HepG2 (cell line): ENCODE data around the gene AS3MT. TPM values are rescaled to one million over a fixed set of nuclear protein-coding genes. Genes with fewer than 3 reads are reported as not detected.
A peak's percentile ranks its signal among the peaks of the same experiment; 100 is the strongest.

Source experiments
- ARID5B ChIP-seq: IDR thresholded peaks from 2 replicates; pipeline ENCODE4 v1.4.0; 2020; ENCODE audit warnings: mild to moderate bottlenecking, missing genetic modification reagents
- ARNTL ChIP-seq: sonication (generic); formaldehyde crosslinking; IDR thresholded peaks from 2 replicates; pipeline ENCODE4 v1.4.0; 2020; ENCODE audit warnings: mild to moderate bottlenecking, missing genetic modification reagents
- DNMT1 ChIP-seq: sonication (generic); formaldehyde crosslinking; IDR thresholded peaks from 2 replicates; pipeline ENCODE4 v1.5.1; 2020; ENCODE audit warnings: mild to moderate bottlenecking, missing genetic modification reagents
- ELF3 ChIP-seq: IDR thresholded peaks from 2 replicates; pipeline ENCODE4 v1.6.1; 2016; ENCODE audit warnings: missing genetic modification reagents, missing compliant biosample characterization
- NCOA1 ChIP-seq: sonication (generic); formaldehyde crosslinking; IDR thresholded peaks from 2 replicates; pipeline ENCODE4 v1.9.0; 2021; ENCODE audit warnings: missing genetic modification reagents
- REPIN1 ChIP-seq: sonication (generic); formaldehyde crosslinking; IDR thresholded peaks from 2 replicates; pipeline ENCODE4 v1.8.0; 2022; ENCODE audit warnings: missing genetic modification reagents, low read depth, mild to moderate bottlenecking, borderline replicate concordance
- SAP130 ChIP-seq: IDR thresholded peaks from 2 replicates; pipeline ENCODE4 v1.6.1; 2016; ENCODE audit warnings: low read depth
- SATB2 ChIP-seq: sonication (generic); formaldehyde crosslinking; IDR thresholded peaks from 2 replicates; pipeline ENCODE4 v1.5.0; 2020; ENCODE audit warnings: missing genetic modification reagents
- TGIF2 ChIP-seq: IDR thresholded peaks from 2 replicates; pipeline ENCODE4 v1.6.1; 2016; ENCODE audit warnings: control low read depth, missing compliant biosample characterization
- ZFY ChIP-seq: sonication (generic); formaldehyde crosslinking; IDR thresholded peaks from 2 replicates; pipeline ENCODE4 v1.4.0; 2020; ENCODE audit warnings: missing genetic modification reagents
- ZNF234 ChIP-seq: sonication (generic); formaldehyde crosslinking; conservative IDR thresholded peaks from 2 replicates; pipeline ENCODE4 v1.5.1; 2020; ENCODE audit warnings: mild to moderate bottlenecking, missing genetic modification reagents
- ZNF276 ChIP-seq: sonication (generic); formaldehyde crosslinking; IDR thresholded peaks from 2 replicates; pipeline ENCODE4 v1.4.0; 2020; ENCODE audit warnings: mild to moderate bottlenecking, low read depth, missing genetic modification reagents
- ZNF496 ChIP-seq: sonication (generic); formaldehyde crosslinking; IDR thresholded peaks from 2 replicates; pipeline ENCODE4 v1.8.1; 2023; ENCODE audit warnings: mild to moderate bottlenecking, moderate library complexity, missing genetic modification reagents; ENCODE audit not compliant: insufficient replicate concordance
- ZNF597 ChIP-seq: sonication (generic); formaldehyde crosslinking; IDR thresholded peaks from 2 replicates; pipeline ENCODE4 v1.5.0; 2020; ENCODE audit warnings: missing genetic modification reagents
- ZNF792 ChIP-seq: IDR thresholded peaks from 2 replicates; pipeline ENCODE4 v1.6.1; 2016
- ZNF839 ChIP-seq: sonication (generic); formaldehyde crosslinking; IDR thresholded peaks from 2 replicates; pipeline ENCODE4 v1.4.0; 2020; ENCODE audit warnings: missing genetic modification reagents, mild to moderate bottlenecking, borderline replicate concordance
- ZNF878 ChIP-seq: sonication (generic); formaldehyde crosslinking; IDR thresholded peaks from 2 replicates; pipeline ENCODE4 v1.8.1; 2023; ENCODE audit warnings: mild to moderate bottlenecking, missing genetic modification reagents, moderate library complexity
- polyA plus RNA-seq, 8 experiments: library from polyadenylated mRNA; depleted of rRNA in 3 of 8; stranded (reverse) in 7 of 8; unstranded in 1 of 8; fragments of >200 nt; fragmentation: Illumina TruSeq in 4 of 8; extraction: Trizol in 4 of 8; gene quantifications; 2 replicates each; pipeline versions ENCODE4 v1.2.1 to v1.2.3, GENCODE V29; 2011 to 2016; ENCODE audit warnings: low read depth in 4 of 8, missing spikeins in 1 of 8, mixed read lengths in 1 of 8; ENCODE audit not compliant: insufficient read depth in 1 of 8
- total RNA-seq, 5 experiments: library from RNA; depleted of rRNA; stranded (reverse); fragments of >200 nt; fragmentation: Illumina TruSeq; extraction: Trizol; gene quantifications; 2 replicates each; pipeline ENCODE4 v1.2.3, GENCODE V29; 2016; ENCODE audit warnings: low read depth in 1 of 5
- TF ChIP-seq, protein P1 (sequence below): IDR thresholded peaks from 2 replicates; pipeline ENCODE4 v1.6.1; 2016; ENCODE audit warnings: mild to moderate bottlenecking
- TF ChIP-seq, protein P2 (sequence below): sonication (generic); formaldehyde crosslinking; conservative IDR thresholded peaks from 2 replicates; pipeline ENCODE4 v1.4.0; 2020; ENCODE audit warnings: missing genetic modification reagents

The AS3MT gene
- total and polyA plus RNA-seq, 2 of the 13 experiments (the other 11 are each of a cell fraction or from before 2014, with no cell fraction given): 8.7 to 17.4 TPM

- TF ChIP-seq ELF3: no peak
- TF ChIP-seq ZNF878 (CRISPR knock-in tag): peak; percentile 59; the same call in 1 of the 2 replicates
- TF ChIP-seq TGIF2 (CRISPR knock-in tag): peak; percentile 54; the same call in 1 of the 2 replicates
- no peak for TF ChIP-seq ZNF597 (CRISPR knock-in tag)
- no peak for TF ChIP-seq SAP130 (CRISPR knock-in tag)
- TF ChIP-seq SATB2: no peak
- no peak for TF ChIP-seq ARID5B (CRISPR knock-in tag)
- TF ChIP-seq, protein P1, sequence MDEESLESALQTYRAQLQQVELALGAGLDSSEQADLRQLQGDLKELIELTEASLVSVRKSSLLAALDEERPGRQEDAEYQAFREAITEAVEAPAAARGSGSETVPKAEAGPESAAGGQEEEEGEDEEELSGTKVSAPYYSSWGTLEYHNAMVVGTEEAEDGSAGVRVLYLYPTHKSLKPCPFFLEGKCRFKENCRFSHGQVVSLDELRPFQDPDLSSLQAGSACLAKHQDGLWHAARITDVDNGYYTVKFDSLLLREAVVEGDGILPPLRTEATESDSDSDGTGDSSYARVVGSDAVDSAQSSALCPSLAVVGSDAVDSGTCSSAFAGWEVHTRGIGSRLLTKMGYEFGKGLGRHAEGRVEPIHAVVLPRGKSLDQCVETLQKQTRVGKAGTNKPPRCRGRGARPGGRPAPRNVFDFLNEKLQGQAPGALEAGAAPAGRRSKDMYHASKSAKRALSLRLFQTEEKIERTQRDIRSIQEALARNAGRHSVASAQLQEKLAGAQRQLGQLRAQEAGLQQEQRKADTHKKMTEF (CRISPR knock-in tag): peak; percentile 11; the same call in 1 of the 2 replicates
- peak; percentile 71; the same call in 1 of the 2 replicates for TF ChIP-seq ZNF234 (CRISPR knock-in tag)
- TF ChIP-seq DNMT1 (CRISPR knock-in tag): peak; percentile 70; the same call in 1 of the 2 replicates
- no peak for TF ChIP-seq ARNTL (CRISPR knock-in tag)
- peak; percentile 64; the same call in 1 of the 2 replicates for TF ChIP-seq REPIN1
- TF ChIP-seq ZNF496 (CRISPR knock-in tag): no peak
- TF ChIP-seq ZFY: no peak
- no peak for TF ChIP-seq ZNF792 (CRISPR knock-in tag)
- TF ChIP-seq, protein P2, sequence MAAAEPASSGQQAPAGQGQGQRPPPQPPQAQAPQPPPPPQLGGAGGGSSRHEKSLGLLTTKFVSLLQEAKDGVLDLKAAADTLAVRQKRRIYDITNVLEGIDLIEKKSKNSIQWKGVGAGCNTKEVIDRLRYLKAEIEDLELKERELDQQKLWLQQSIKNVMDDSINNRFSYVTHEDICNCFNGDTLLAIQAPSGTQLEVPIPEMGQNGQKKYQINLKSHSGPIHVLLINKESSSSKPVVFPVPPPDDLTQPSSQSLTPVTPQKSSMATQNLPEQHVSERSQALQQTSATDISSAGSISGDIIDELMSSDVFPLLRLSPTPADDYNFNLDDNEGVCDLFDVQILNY (CRISPR knock-in tag): peak; percentile 56; the same call in 1 of the 2 replicates
- 0 out of 2 replicates have a peak, but pooled peaks have one; percentile 31 for TF ChIP-seq NCOA1
- TF ChIP-seq ZNF839: peak; percentile 78; the same call in 1 of the 2 replicates
- TF ChIP-seq ZNF276 (CRISPR knock-in tag): no peak
These were observed 48.2 kb downstream of the AS3MT start (continued) for GRCh38 chr10:102917314-102917961.
